ENCODE data around the gene MYO1C. TPM values are rescaled to one million over a fixed set of nuclear protein-coding genes. Genes with fewer than 3 reads are reported as not detected.

Gene MYO1C
- total RNA-seq, 1 experiment from 2014 or later = 227 TPM

GRCh38 chr17:1515640-1516387, 23.3 kb upstream of the MYO1C start:
- ATAC-seq = no peak
- Histone ChIP-seq H2AFZ (ENCODE audit: low read depth, low read length, poor library complexity, severe bottlenecking) (no peak overlapping the region), H3K27me3 (ENCODE audit: insufficient read depth, low read length) (no peaks in the 10 kb centered on the region), H4K20me1 (ENCODE audit: insufficient read depth) (no peaks in the 10 kb centered on the region), H3K36me3 (ENCODE audit: control insufficient read depth in 1 of 2, insufficient read depth in 2 of 2, low read length in 2 of 2) (peaks cover 0 to 10% of the 10 kb centered on the region in 2 experiments; a peak in 1 of 4 replicates), H3K9me2 (ENCODE audit: insufficient read depth) (no peaks in the 10 kb centered on the region), H3K9me3 (ENCODE audit: control insufficient read depth in 1 of 2, insufficient read depth in 1 of 2, low read depth in 1 of 2, low read length in 2 of 2) (no peaks in the 10 kb centered on the region), H3K9ac (ENCODE audit: low read length) (peak overlapping the region; percentile 96), H3K79me2 (ENCODE audit: insufficient read depth, low read length) (peaks cover 29% of the 10 kb centered on the region), H3K4me3 (replicated peaks in 1 of 2; ENCODE audit: low read depth in 1 of 2, low read length in 2 of 2) (peak overlapping the region; percentile 91 to 95), H3K27ac (ENCODE audit: low read depth, low read length) (peak overlapping the region; percentile 82), H3K4me2 (ENCODE audit: low read length) (peak overlapping the region; percentile 84), H3K4me1 (ENCODE audit: control insufficient read depth in 1 of 2, insufficient read depth in 2 of 2, low read length in 2 of 2) (peaks cover 13 to 32% of the 10 kb centered on the region in 2 experiments)
- TF ChIP-seq ELF1 (IDR thresholded peaks at IDR 0.05; ENCODE audit: borderline replicate concordance, low read depth) = no peak
- peak; percentile 89 for TF ChIP-seq RAD21 (IDR thresholded peaks at IDR 0.05; ENCODE audit: low read depth)
- TF ChIP-seq, protein P1, sequence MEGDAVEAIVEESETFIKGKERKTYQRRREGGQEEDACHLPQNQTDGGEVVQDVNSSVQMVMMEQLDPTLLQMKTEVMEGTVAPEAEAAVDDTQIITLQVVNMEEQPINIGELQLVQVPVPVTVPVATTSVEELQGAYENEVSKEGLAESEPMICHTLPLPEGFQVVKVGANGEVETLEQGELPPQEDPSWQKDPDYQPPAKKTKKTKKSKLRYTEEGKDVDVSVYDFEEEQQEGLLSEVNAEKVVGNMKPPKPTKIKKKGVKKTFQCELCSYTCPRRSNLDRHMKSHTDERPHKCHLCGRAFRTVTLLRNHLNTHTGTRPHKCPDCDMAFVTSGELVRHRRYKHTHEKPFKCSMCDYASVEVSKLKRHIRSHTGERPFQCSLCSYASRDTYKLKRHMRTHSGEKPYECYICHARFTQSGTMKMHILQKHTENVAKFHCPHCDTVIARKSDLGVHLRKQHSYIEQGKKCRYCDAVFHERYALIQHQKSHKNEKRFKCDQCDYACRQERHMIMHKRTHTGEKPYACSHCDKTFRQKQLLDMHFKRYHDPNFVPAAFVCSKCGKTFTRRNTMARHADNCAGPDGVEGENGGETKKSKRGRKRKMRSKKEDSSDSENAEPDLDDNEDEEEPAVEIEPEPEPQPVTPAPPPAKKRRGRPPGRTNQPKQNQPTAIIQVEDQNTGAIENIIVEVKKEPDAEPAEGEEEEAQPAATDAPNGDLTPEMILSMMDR (IDR thresholded peaks at IDR 0.05 in 2 of 3, conservative IDR thresholded peaks at IDR 0.05 in 1 of 3; ENCODE audit: borderline replicate concordance in 1 of 3, insufficient read depth in 1 of 3, low read depth in 2 of 3, low read length in 2 of 3) = peak; percentile 52 to 75 (median 59); a peak in 5 of 6 replicates
- TSS peak; percentile 74 for BruUV-seq (replicated peaks)
- POLR2A ChIA-PET = interaction anchor here (0.7 to 2.8 kb wide), 9 partner anchors 11 to 262 kb away, joined by 3 to 14 read pairs (median 4); partner anchors contain the start of gene YWHAE
- CTCF ChIA-PET = interaction anchor here (0.5 to 2.5 kb wide), 11 partner anchors 17 to 458 kb away, joined by 3 to 22 read pairs (median 4); no protein-coding TSS in a partner anchor
- DNase-seq (ENCODE audit: low read depth, low spot score) = peak; percentile 51
- intact Hi-C loops (cut with micrococcal nuclease) = loop anchor here (1.0 to 5.0 kb wide), 4 partner anchors 25 to 257 kb away; no protein-coding TSS in a partner anchor
- RAD21 ChIA-PET (ENCODE audit: low non-redundant PET in 1 of 2, low total read pairs in 2 of 2, uncharacterized antibody in 2 of 2, unreplicated experiment in 2 of 2) = interaction anchor here (0.9 to 1.9 kb wide), 5 partner anchors 17 to 150 kb away, joined by 3 to 5 read pairs (median 4); no protein-coding TSS in a partner anchor

DNA sequence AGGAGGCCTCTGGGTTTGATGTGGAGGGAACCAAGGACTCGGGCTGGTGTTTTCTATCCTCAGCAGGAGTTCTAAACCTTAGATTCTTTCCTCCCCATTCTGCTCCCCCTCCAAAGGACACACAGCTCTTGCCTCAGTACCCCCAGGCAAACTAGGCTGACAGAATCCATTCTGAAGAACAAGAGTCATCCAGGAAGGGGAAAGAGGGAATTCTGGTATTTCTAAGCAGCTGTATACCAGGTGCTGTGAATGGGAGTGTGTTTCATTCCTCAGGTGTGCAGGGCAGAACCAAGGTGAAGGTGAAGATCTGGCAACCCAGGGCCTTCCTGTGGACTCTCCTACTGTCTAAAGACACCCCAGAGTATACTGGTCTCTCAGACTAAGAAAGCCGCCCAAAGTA, 19.9 kb upstream of the MYO1C start:
- DNase-seq (ENCODE audit: low read depth, low spot score) = no peak
- no peaks in the 10 kb centered on the region for H3K9me3 ChIP-seq (ENCODE audit: control insufficient read depth in 1 of 2, insufficient read depth in 1 of 2, low read depth in 1 of 2, low read length in 2 of 2)
- RAD21 ChIA-PET (ENCODE audit: low non-redundant PET in 1 of 2, low total read pairs in 2 of 2, uncharacterized antibody in 2 of 2, unreplicated experiment in 2 of 2) = no interaction called here
- no peaks in the 10 kb centered on the region; a peak in 2 of 4 replicates for H3K36me3 ChIP-seq (ENCODE audit: control insufficient read depth in 1 of 2, insufficient read depth in 2 of 2, low read length in 2 of 2)
- no peak overlapping the region for H2AFZ ChIP-seq (ENCODE audit: low read depth, low read length, poor library complexity, severe bottlenecking)
- CTCF ChIA-PET = no interaction called here
- H3K9me2 ChIP-seq (ENCODE audit: insufficient read depth) = no peaks in the 10 kb centered on the region
- ATAC-seq = no peak
- POLR2A ChIA-PET = no interaction called here
- no peak overlapping the region for H3K4me2 ChIP-seq (ENCODE audit: low read length)
- H4K20me1 ChIP-seq (ENCODE audit: insufficient read depth) = no peaks in the 10 kb centered on the region
- peaks cover 5 to 24% of the 10 kb centered on the region in 2 experiments for H3K4me1 ChIP-seq (ENCODE audit: control insufficient read depth in 1 of 2, insufficient read depth in 2 of 2, low read length in 2 of 2)
- intact Hi-C loops (cut with micrococcal nuclease) = no loop called here
- no peaks in the 10 kb centered on the region for H3K27me3 ChIP-seq (ENCODE audit: insufficient read depth, low read length)
- H3K4me3 ChIP-seq (replicated peaks in 1 of 2; ENCODE audit: low read depth in 1 of 2, low read length in 2 of 2) = no peak overlapping the region
- no peak overlapping the region for H3K27ac ChIP-seq (ENCODE audit: low read depth, low read length)
- no TSS peak for BruUV-seq (replicated peaks)
- no peak overlapping the region for H3K9ac ChIP-seq (ENCODE audit: low read length)
- peaks cover 17% of the 10 kb centered on the region for H3K79me2 ChIP-seq (ENCODE audit: insufficient read depth, low read length)
- TF ChIP-seq, protein P2, sequence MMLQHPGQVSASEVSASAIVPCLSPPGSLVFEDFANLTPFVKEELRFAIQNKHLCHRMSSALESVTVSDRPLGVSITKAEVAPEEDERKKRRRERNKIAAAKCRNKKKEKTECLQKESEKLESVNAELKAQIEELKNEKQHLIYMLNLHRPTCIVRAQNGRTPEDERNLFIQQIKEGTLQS (IDR thresholded peaks at IDR 0.05) = no peak
- TF ChIP-seq ZFX (IDR thresholded peaks at IDR 0.05) = no peak
- TF ChIP-seq JUND (IDR thresholded peaks at IDR 0.05) = no peak
- TF ChIP-seq TCF7L2 (IDR thresholded peaks at IDR 0.05; ENCODE audit: borderline replicate concordance, extremely low read depth, insufficient read depth, insufficient read length) = no peak
- no peak for TF ChIP-seq YY1 (IDR thresholded peaks at IDR 0.05; ENCODE audit: extremely low read depth, insufficient replicate concordance, low read depth, low read length)
- TF ChIP-seq MAX (IDR thresholded peaks at IDR 0.05) = no peak
- TF ChIP-seq FOSL1 (IDR thresholded peaks at IDR 0.05; ENCODE audit: low read depth) = no peak
- no peak for TF ChIP-seq ELF1 (IDR thresholded peaks at IDR 0.05; ENCODE audit: borderline replicate concordance, low read depth)
- no peak for TF ChIP-seq SRF (IDR thresholded peaks at IDR 0.05; ENCODE audit: low read depth)
- no peak for TF ChIP-seq EZH2 (IDR thresholded peaks at IDR 0.05)
- TF ChIP-seq CBX3 (IDR thresholded peaks at IDR 0.05; ENCODE audit: low read depth) = no peak

All from HCT116 (cell line).